KBM-7 (cell line): Measurements from ENCODE around the gene TREH.

ENCODE experiments used
- DNase-seq: peaks from one replicate; pipeline ENCODE4 v3.0.0-alpha.2; 2015
- in situ Hi-C: fragments of 300-500 bp; cut with MboI; formaldehyde crosslinking; loops from 2 replicates; pipeline ENCODE4 v1.14.3; 2020; ENCODE audit warnings: low sequenced_read_pairs, low pct_unique_long_range_greater_than_20kb, mixed read lengths

TREH gene

GRCh38 chr11:118635237-118635591 lies 44.2 kb downstream of the TREH start:
- DNase-seq, result no peak
- in situ Hi-C loops, result no loop called here

GRCh38 chr11:118634431-118635236 lies 44.8 kb downstream of the TREH start:
- in situ Hi-C loops, result no loop called here
- DNase-seq, result no peak

GRCh38 chr11:118633979-118634378 lies 45.5 kb downstream of the TREH start:
- no peak for DNase-seq

GRCh38 chr11:118633319-118633690 lies 46.1 kb downstream of the TREH start:
- no peak for DNase-seq
- in situ Hi-C loops, result no loop called here

More at GRCh38 chr11:118633979-118634378, 45.5 kb downstream of the TREH start:
- in situ Hi-C loops, result no loop called here

GRCh38 chr11:118632577-118633318 lies 46.7 kb downstream of the TREH start:
- no peak for DNase-seq
- in situ Hi-C loops, result no loop called here

GRCh38 chr11:118631142-118631909 lies 48.1 kb downstream of the TREH start:
- in situ Hi-C loops, result no loop called here
- DNase-seq, result no peak

- no peak for DNase-seq
- in situ Hi-C loops, result no loop called here
These were observed 49.4 kb downstream of the TREH start for GRCh38 chr11:118629761-118630661.

GRCh38 chr11:118628861-118629549 lies 50.4 kb downstream of the TREH start:
- in situ Hi-C loops, result no loop called here
- no peak for DNase-seq

GRCh38 chr11:118628432-118628831 lies 51.0 kb downstream of the TREH start:
- no peak for DNase-seq
- in situ Hi-C loops, result no loop called here

- in situ Hi-C loops, result no loop called here
- DNase-seq, result no peak
These were observed 51.4 kb downstream of the TREH start for GRCh38 chr11:118628031-118628430.

GRCh38 chr11:118627566-118627965 lies 51.9 kb downstream of the TREH start:
- no peak for DNase-seq
- in situ Hi-C loops, result no loop called here

GRCh38 chr11:118625976-118626375 lies 53.5 kb downstream of the TREH start:
- DNase-seq, result peak; percentile 19
- in situ Hi-C loops, result no loop called here

- DNase-seq, result no peak
- in situ Hi-C loops, result no loop called here
These were observed 54.3 kb downstream of the TREH start for GRCh38 chr11:118625036-118625690.

- no peak for DNase-seq
- in situ Hi-C loops, result no loop called here
These were observed 56.2 kb downstream of the TREH start for GRCh38 chr11:118623269-118623655.

- in situ Hi-C loops, result no loop called here
- no peak for DNase-seq
These were observed 56.8 kb downstream of the TREH start for GRCh38 chr11:118622376-118623268.

- in situ Hi-C loops, result no loop called here
- DNase-seq, result no peak
These were observed 57.6 kb downstream of the TREH start for GRCh38 chr11:118621784-118622375.
